Common myeloid progenitor, CD34-positive (primary cell): ENCODE measurements around the gene JPH3.

Experiments used
- CTCF ChIA-PET: fragments of 350-600 bp; sonication (Branson Sonifier 250); formaldehyde crosslinking; loops from one replicate; lab custom pipeline; 2021; ENCODE audit warnings: antibody characterized with exemption; lab: Charles Lee
- POLR2A ChIA-PET: fragments of 350-600 bp; sonication (Branson Sonifier 250); formaldehyde crosslinking; loops from one replicate; lab custom pipeline; 2021; ENCODE audit warnings: antibody characterized with exemption; lab: Charles Lee
- DNase-seq, 3 donors: peaks; one replicate each; pipeline versions ENCODE4 v3.0.0 to v3.0.0-alpha.2; 2013
- H3K27ac ChIP-seq, 2 experiments: 1 replicate in 1 of 2; 2 replicates in 1 of 2; pipeline ENCODE4 v1.7.0; 2013; ENCODE audit warnings: inconsistent platforms in 2 of 2, low read length in 2 of 2, mild to moderate bottlenecking in 2 of 2, low read depth in 1 of 2, moderate library complexity in 1 of 2; ENCODE audit not compliant: severe bottlenecking in 2 of 2, insufficient read depth in 1 of 2, poor library complexity in 1 of 2
- H3K27me3 ChIP-seq, 5 experiments: replicated peaks in 2 of 5; 1 replicate in 3 of 5; 2 replicates in 2 of 5; pipeline versions ENCODE4 v1.6.1 to v1.7.0; 2013; ENCODE audit warnings: low read length in 4 of 5, mild to moderate bottlenecking in 2 of 5, moderate library complexity in 2 of 5, inconsistent platforms in 1 of 5; ENCODE audit not compliant: insufficient read depth in 5 of 5, control insufficient read depth in 4 of 5
- H3K36me3 ChIP-seq, 4 experiments: 1 replicate in 2 of 4; 2 replicates in 2 of 4; pipeline versions ENCODE4 v1.6.1 to v1.7.0; 2013; ENCODE audit warnings: low read length in 3 of 4, control low read depth in 1 of 4, mild to moderate bottlenecking in 1 of 4; ENCODE audit not compliant: control insufficient read depth in 4 of 4, insufficient read depth in 4 of 4
- H3K4me1 ChIP-seq, 4 experiments: 1 replicate in 3 of 4; 2 replicates in 1 of 4; pipeline versions ENCODE4 v1.6.1 to v1.7.1; 2013; ENCODE audit warnings: low read length in 3 of 4, mild to moderate bottlenecking in 3 of 4, control low read depth in 1 of 4, inconsistent platforms in 1 of 4, moderate library complexity in 1 of 4; ENCODE audit not compliant: control insufficient read depth in 4 of 4, insufficient read depth in 4 of 4; ENCODE audit errors: control extremely low read depth in 1 of 4
- H3K4me3 ChIP-seq, 7 experiments: 1 replicate in 4 of 7; 2 replicates in 3 of 7; pipeline versions ENCODE4 v1.5.1 to v1.7.0; 2013; ENCODE audit warnings: mild to moderate bottlenecking in 7 of 7, low read length in 6 of 7, moderate library complexity in 6 of 7, inconsistent platforms in 2 of 7, low read depth in 2 of 7, control low read depth in 1 of 7; ENCODE audit not compliant: insufficient read depth in 4 of 7, control insufficient read depth in 1 of 7; ENCODE audit errors: extremely low read depth in 1 of 7
- H3K9me3 ChIP-seq, 5 experiments: 1 replicate in 4 of 5; 2 replicates in 1 of 5; pipeline versions ENCODE4 v1.6.1 to v1.7.1; 2013; ENCODE audit warnings: low read length in 4 of 5, mild to moderate bottlenecking in 2 of 5, inconsistent platforms in 1 of 5, low read depth in 1 of 5, moderate library complexity in 1 of 5; ENCODE audit not compliant: control insufficient read depth in 4 of 5, insufficient read depth in 2 of 5; ENCODE audit errors: control extremely low read depth in 1 of 5
- WGBS: methylation state at CpG from one replicate; pipeline ENCODE4 v1.1.5; 2013; ENCODE audit not compliant: insufficient coverage; 5-methylcytosine and 5-hydroxymethylcytosine counted together

JPH3 gene

DNA sequence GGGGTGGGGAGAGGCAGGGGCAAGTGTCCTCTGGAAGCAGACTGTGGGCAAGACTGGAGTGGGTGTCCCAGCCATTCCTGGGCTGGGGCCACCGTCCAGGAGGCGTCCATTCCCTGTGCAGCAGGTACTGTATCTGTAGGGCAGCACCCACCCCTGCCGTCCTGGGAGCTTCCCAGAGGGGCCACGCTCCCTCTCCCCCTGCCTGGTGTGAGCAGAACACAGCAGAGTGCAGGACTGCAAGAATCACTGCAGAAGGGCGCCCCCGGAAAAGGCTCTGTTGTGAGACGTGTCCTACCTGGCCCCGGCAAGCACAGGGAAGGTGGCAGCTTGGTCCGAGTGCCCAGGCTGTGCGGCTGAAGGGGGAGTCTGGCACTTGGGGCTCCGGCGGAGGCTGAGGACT, 93.2 kb downstream of the JPH3 start:
- H3K4me1 ChIP-seq, result peaks cover 0 to 8% (median 2%) of the 10 kb centered on the region in 4 experiments
- no peak overlapping the region for H3K4me3 ChIP-seq
- H3K27ac ChIP-seq, result no peak overlapping the region
- POLR2A ChIA-PET, result no interaction called here
- CTCF ChIA-PET, result no interaction called here
- H3K27me3 ChIP-seq, result peaks cover 0 to 15% (median 0%) of the 10 kb centered on the region in 5 experiments
- no peaks in the 10 kb centered on the region for H3K9me3 ChIP-seq
- no peak for DNase-seq
- peaks cover 0 to 65% (median 18%) of the 10 kb centered on the region in 4 experiments for H3K36me3 ChIP-seq
- WGBS, result 100% methylated on average over 10 of the region's 12 CpGs

GRCh38 chr16:87696726-87697125, 94.4 kb downstream of the JPH3 start:
- Histone ChIP-seq H3K4me1 (peaks cover 0 to 4% (median 2%) of the 10 kb centered on the region in 4 experiments), H3K36me3 (peaks cover 0 to 76% (median 21%) of the 10 kb centered on the region in 4 experiments), H3K4me3 (no peak overlapping the region), H3K9me3 (no peaks in the 10 kb centered on the region), H3K27ac (no peak overlapping the region), H3K27me3 (peaks cover 0 to 4% (median 0%) of the 10 kb centered on the region in 5 experiments)
- 92% methylated on average over 18 of the region's 18 CpGs for WGBS
- CTCF ChIA-PET, result no interaction called here
- POLR2A ChIA-PET, result no interaction called here
- no peak for DNase-seq

GRCh38 chr16:87697256-87697655, 94.9 kb downstream of the JPH3 start:
- ChIA-PET CTCF (no interaction called here), POLR2A (no interaction called here)
- Histone ChIP-seq H3K36me3 (peaks cover 0 to 80% (median 24%) of the 10 kb centered on the region in 4 experiments), H3K4me1 (peaks cover 0 to 8% (median 6%) of the 10 kb centered on the region in 4 experiments), H3K9me3 (no peaks in the 10 kb centered on the region), H3K4me3 (no peak overlapping the region), H3K27ac (no peak overlapping the region), H3K27me3 (no peaks in the 10 kb centered on the region)
- WGBS, result 96% methylated on average over 17 of the region's 21 CpGs
- no peak for DNase-seq

DNA sequence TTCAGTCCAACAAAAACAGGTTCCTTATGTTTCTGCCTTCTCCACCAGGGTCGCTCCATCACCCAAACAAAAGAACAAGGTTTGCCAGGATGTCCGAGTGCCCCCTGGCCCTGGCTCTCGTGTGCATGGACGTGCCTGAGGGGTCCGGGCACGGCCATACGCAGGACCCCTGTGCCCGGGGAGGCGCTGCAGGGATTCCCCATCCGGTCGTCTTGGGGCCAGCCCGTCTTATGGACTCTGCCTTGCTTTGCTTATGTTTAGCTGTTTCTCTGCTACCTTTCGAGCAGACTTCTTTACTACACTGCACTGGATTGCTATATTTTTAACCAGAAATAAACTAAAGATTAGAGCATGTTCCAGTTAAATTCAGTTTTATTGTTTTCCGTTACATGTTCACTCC, 95.5 kb downstream of the JPH3 start:
- H3K4me1 ChIP-seq, result peaks cover 3 to 13% (median 11%) of the 10 kb centered on the region in 4 experiments
- H3K36me3 ChIP-seq, result peaks cover 0 to 80% (median 24%) of the 10 kb centered on the region in 4 experiments
- WGBS, result 98% methylated on average over 13 of the region's 14 CpGs
- no peak overlapping the region for H3K4me3 ChIP-seq
- CTCF ChIA-PET, result no interaction called here
- DNase-seq, result no peak
- no peaks in the 10 kb centered on the region for H3K27me3 ChIP-seq
- no peak overlapping the region for H3K27ac ChIP-seq
- no peaks in the 10 kb centered on the region for H3K9me3 ChIP-seq
- POLR2A ChIA-PET, result no interaction called here

DNA sequence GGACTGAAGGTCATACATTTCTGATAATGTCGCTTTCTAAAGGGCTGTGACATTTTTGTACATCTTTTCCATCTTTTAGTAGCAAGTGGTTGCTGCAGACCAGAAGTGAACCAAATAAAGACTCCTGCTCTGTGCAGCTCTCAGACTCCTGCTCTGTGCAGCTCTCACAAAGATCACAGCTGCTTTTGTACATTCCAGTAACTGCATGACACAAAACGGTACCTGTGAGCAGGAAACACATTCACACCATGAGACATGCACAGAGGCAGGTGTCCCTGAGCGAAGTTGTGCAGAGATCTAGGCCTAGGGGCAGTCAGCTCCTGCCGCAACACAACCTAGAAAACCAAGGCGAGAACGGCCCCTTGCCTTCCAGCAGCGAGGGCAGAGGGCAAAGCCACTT, 95.9 kb downstream of the JPH3 start:
- H3K27ac ChIP-seq, result no peak overlapping the region
- ChIA-PET POLR2A (no interaction called here), CTCF (no interaction called here)
- H3K4me3 ChIP-seq, result no peak overlapping the region
- no peaks in the 10 kb centered on the region for H3K27me3 ChIP-seq
- H3K9me3 ChIP-seq, result no peaks in the 10 kb centered on the region
- DNase-seq, result no peak
- peaks cover 0 to 80% (median 24%) of the 10 kb centered on the region in 4 experiments for H3K36me3 ChIP-seq
- H3K4me1 ChIP-seq, result peaks cover 4 to 18% (median 16%) of the 10 kb centered on the region in 4 experiments
- WGBS, result 91% methylated on average over 6 of the region's 7 CpGs

DNA sequence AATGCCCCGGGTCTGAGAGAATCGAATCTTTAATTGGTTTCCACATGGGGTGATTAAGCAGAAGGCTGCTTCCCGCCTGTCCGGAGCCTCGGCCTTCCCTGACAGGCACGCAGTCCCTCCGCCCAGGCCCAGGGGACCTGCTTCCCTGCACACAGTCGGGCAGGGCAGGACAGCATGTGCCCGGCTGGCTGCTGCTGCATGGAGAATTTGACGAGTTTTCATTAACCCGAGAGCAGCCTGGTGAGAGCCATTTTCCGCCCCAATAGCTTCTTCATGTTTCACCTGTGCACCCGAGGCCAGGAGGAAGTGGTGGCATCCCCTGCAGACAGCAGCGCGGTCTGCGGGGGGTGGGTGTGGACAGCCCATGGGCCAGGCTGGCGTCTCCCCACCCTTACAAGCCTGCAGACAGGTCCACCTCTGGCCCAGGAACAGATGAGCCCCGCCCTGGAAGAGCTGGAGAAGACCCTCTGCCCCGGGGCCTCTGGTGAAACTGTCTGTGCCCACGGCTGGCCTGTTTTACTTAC, 96.4 kb downstream of the JPH3 start:
- no peak for DNase-seq
- no peaks in the 10 kb centered on the region for H3K9me3 ChIP-seq
- H3K4me3 ChIP-seq, result no peak overlapping the region
- WGBS, result 98% methylated on average over 16 of the region's 20 CpGs
- H3K4me1 ChIP-seq, result peaks cover 4 to 23% (median 21%) of the 10 kb centered on the region in 4 experiments
- POLR2A ChIA-PET, result no interaction called here
- no peak overlapping the region for H3K27ac ChIP-seq
- no peaks in the 10 kb centered on the region for H3K27me3 ChIP-seq
- CTCF ChIA-PET, result no interaction called here
- peaks cover 0 to 80% (median 24%) of the 10 kb centered on the region in 4 experiments for H3K36me3 ChIP-seq

DNA sequence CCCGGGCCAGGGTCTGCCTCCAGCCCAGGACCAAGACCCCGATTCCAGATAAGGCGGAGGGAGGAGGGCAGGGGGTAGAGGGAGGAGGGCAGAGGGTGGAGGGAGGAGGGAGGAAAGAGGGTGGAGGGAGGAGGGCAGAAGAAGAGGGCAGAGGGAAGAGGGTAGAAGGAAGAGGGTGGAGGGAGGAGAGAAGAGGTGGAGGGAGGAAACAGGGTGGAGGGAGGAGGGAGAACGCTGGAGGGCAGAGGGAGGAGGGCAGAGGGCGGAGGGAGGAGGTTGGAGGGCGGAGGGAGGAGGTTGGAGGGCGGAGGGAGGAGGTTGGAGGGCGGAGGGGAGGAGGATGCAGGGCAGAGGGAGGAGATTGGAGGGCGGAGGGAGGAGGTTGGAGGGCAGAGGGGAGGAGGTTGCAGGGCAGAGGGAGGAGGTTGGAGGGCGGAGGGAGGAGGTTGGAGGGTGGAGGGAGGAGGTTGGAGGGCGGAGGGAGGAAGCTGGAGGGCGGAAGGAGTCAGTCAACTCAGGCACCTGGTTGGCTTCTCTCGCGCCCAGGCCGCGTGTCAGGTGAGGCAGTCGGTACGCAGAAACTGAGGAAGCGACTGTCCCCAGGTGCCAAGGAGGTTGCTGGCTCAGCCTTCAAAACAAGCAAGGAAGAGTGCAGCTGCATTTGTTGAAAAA, 98.2 kb downstream of the JPH3 start:
- H3K27me3 ChIP-seq, result no peaks in the 10 kb centered on the region
- no peaks in the 10 kb centered on the region for H3K9me3 ChIP-seq
- CTCF ChIA-PET, result interaction anchor here (1.1 to 1.3 kb wide), 3 partner anchors 9 to 14 kb away, joined by 3 to 5 read pairs (median 3); no protein-coding TSS in a partner anchor
- H3K4me3 ChIP-seq, result no peak overlapping the region
- H3K27ac ChIP-seq, result no peak overlapping the region
- DNase-seq, result peak in 1 of 3 donors; percentile 8
- peaks cover 4 to 28% (median 25%) of the 10 kb centered on the region in 4 experiments for H3K4me1 ChIP-seq
- WGBS, result 89% methylated on average over 17 of the region's 19 CpGs
- peaks cover 0 to 77% (median 22%) of the 10 kb centered on the region in 4 experiments for H3K36me3 ChIP-seq
- POLR2A ChIA-PET, result no interaction called here
